Sigmoid colon (tissue), 3 donors: ENCODE data around the gene TRIM4.

ENCODE experiments used
- CTCF ChIP-seq, 4 experiments: fragments of 450-650 bp in 3 of 4; fragments of 200-600 bp in 1 of 4; IDR thresholded peaks; one replicate each; pipeline ENCODE4 v1.5.1; 2016 to 2019; ENCODE audit warnings: antibody characterized with exemption in 4 of 4, mild to moderate bottlenecking in 3 of 4, moderate library complexity in 2 of 4
- POLR2A ChIP-seq, 2 donors: fragments of 450-650 bp; IDR thresholded peaks; one replicate each; pipeline ENCODE4 v1.6.1; 2016; ENCODE audit warnings: antibody characterized with exemption in 2 of 2, mild to moderate bottlenecking in 2 of 2, moderate library complexity in 2 of 2

GRCh38 chr7:99929730-99930053 is 10.4 kb upstream of the TRIM4 start:
- TF ChIP-seq CTCF (IDR thresholded peaks at IDR 0.05) (no peak), POLR2A (IDR thresholded peaks at IDR 0.05) (no peak)
